Measurements from ENCODE around the gene SYK. TPM values are rescaled to one million over a fixed set of nuclear protein-coding genes. Genes with fewer than 3 reads are reported as not detected.

SYK gene
- total RNA-seq, 1 experiment from 2014 or later, result 5.9 TPM

GRCh38 chr9:90840696-90841095, 39.1 kb downstream of the SYK start:
- intact Hi-C loops (cut with micrococcal nuclease), result no loop called here
- ChIA-PET CTCF (no interaction called here), POLR2A (no interaction called here)
- Mint-ChIP-seq H3K4me3 (ENCODE audit: unreplicated experiment) (no peak overlapping the region), H3K9me3 (ENCODE audit: unreplicated experiment) (no peaks in the 10 kb centered on the region), H3K27ac (ENCODE audit: low read depth, unreplicated experiment) (no peak overlapping the region), H3K4me1 (ENCODE audit: insufficient read depth, unreplicated experiment) (no peaks in the 10 kb centered on the region), H3K27me3 (ENCODE audit: insufficient read depth, unreplicated experiment) (no peaks in the 10 kb centered on the region), H3K36me3 (ENCODE audit: insufficient read depth, unreplicated experiment) (no peaks in the 10 kb centered on the region)
- no peak for TF ChIP-seq CTCF (IDR thresholded peaks at IDR 0.05; ENCODE audit: unreplicated experiment)
- DNase-seq (ENCODE audit: unreplicated experiment), result no peak
- BruUV-seq (replicated peaks), result no TSS peak

- DNase-seq (ENCODE audit: unreplicated experiment), result no peak
- ChIA-PET POLR2A (no interaction called here), CTCF (no interaction called here)
- no peak for TF ChIP-seq CTCF (IDR thresholded peaks at IDR 0.05; ENCODE audit: unreplicated experiment)
- Mint-ChIP-seq H3K9me3 (ENCODE audit: unreplicated experiment) (no peaks in the 10 kb centered on the region), H3K27ac (ENCODE audit: low read depth, unreplicated experiment) (no peak overlapping the region), H3K36me3 (ENCODE audit: insufficient read depth, unreplicated experiment) (no peaks in the 10 kb centered on the region), H3K4me3 (ENCODE audit: unreplicated experiment) (no peak overlapping the region), H3K4me1 (ENCODE audit: insufficient read depth, unreplicated experiment) (no peaks in the 10 kb centered on the region), H3K27me3 (ENCODE audit: insufficient read depth, unreplicated experiment) (no peaks in the 10 kb centered on the region)
- intact Hi-C loops (cut with micrococcal nuclease), result no loop called here
- no TSS peak for BruUV-seq (replicated peaks)
Measured at GRCh38 chr9:90841213-90841612, 39.6 kb downstream of the SYK start.

GRCh38 chr9:90841615-90842014, 40.0 kb downstream of the SYK start:
- H3K27me3 Mint-ChIP-seq (ENCODE audit: insufficient read depth, unreplicated experiment), result no peaks in the 10 kb centered on the region
- ChIA-PET POLR2A (no interaction called here), CTCF (no interaction called here)
- H3K36me3 Mint-ChIP-seq (ENCODE audit: insufficient read depth, unreplicated experiment), result no peaks in the 10 kb centered on the region
- no peaks in the 10 kb centered on the region for H3K4me1 Mint-ChIP-seq (ENCODE audit: insufficient read depth, unreplicated experiment)
- H3K4me3 Mint-ChIP-seq (ENCODE audit: unreplicated experiment), result no peak overlapping the region
- no peaks in the 10 kb centered on the region for H3K9me3 Mint-ChIP-seq (ENCODE audit: unreplicated experiment)
- BruUV-seq (replicated peaks), result no TSS peak
- H3K27ac Mint-ChIP-seq (ENCODE audit: low read depth, unreplicated experiment), result no peak overlapping the region
- no peak for TF ChIP-seq CTCF (IDR thresholded peaks at IDR 0.05; ENCODE audit: unreplicated experiment)
- intact Hi-C loops (cut with micrococcal nuclease), result no loop called here
- no peak for DNase-seq (ENCODE audit: unreplicated experiment)

GRCh38 chr9:90842176-90842777, 40.7 kb downstream of the SYK start:
- no peak for DNase-seq (ENCODE audit: unreplicated experiment)
- intact Hi-C loops (cut with micrococcal nuclease), result no loop called here
- no peak overlapping the region for H3K4me3 Mint-ChIP-seq (ENCODE audit: unreplicated experiment)
- ChIA-PET CTCF (no interaction called here), POLR2A (no interaction called here)
- no peaks in the 10 kb centered on the region for H3K9me3 Mint-ChIP-seq (ENCODE audit: unreplicated experiment)
- BruUV-seq (replicated peaks), result no TSS peak
- no peaks in the 10 kb centered on the region for H3K27me3 Mint-ChIP-seq (ENCODE audit: insufficient read depth, unreplicated experiment)
- no peak for TF ChIP-seq CTCF (IDR thresholded peaks at IDR 0.05; ENCODE audit: unreplicated experiment)
- no peaks in the 10 kb centered on the region for H3K36me3 Mint-ChIP-seq (ENCODE audit: insufficient read depth, unreplicated experiment)
- no peaks in the 10 kb centered on the region for H3K4me1 Mint-ChIP-seq (ENCODE audit: insufficient read depth, unreplicated experiment)
- no peak overlapping the region for H3K27ac Mint-ChIP-seq (ENCODE audit: low read depth, unreplicated experiment)

All from MCF 10A (cell line).